ENCODE measurements around the gene ARHGAP42.

Gene ARHGAP42

DNA sequence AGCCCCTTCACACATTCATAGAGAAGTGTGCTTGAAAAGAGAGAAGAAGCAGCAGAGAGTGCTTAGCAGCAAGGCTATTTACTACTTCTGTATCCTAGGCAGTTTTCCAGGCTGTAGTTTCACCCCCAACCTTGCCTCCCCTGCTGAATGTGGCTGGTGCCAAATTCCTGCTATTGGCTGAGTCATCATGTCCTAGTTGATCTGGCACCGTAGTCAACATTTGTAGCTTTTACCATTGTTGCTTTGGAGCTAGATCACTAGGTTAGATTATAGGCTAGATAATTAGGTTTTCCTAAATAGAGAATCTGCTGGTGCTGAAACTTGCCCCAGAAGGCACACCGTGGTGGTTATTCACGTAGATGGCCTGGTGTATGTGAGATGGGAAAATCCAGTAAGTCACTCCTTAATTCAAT, 32.7 kb downstream of the ARHGAP42 start:
- no peak for ATAC-seq

DNA sequence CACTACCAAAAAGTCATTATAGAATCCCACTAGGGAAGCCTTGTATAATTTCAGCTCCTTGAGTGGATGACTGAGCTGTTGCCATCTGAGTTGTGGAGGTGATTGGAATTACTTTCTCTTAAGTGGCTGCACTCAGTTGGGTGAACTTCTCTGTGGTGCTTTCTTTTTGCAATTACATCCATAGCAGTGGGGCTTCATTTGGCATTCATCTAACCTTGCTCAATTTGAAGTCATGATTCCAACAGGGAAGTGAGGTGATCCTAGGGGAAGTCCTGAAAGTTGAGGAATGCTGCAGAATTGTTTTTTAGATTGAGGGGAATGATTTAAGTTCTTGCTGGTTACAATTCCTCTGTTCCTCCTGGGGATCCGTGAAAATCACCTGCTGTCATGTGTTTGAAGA, 39.6 kb downstream of the ARHGAP42 start:
- ATAC-seq, result no peak
- TF ChIP-seq CSDC2 (CRISPR knock-in tag; IDR thresholded peaks at IDR 0.05) (no peak), BACH2 (CRISPR knock-in tag; IDR thresholded peaks at IDR 0.05; ENCODE audit: borderline replicate concordance) (no peak), OSR1 (CRISPR knock-in tag; IDR thresholded peaks at IDR 0.05) (no peak)
- TF ChIP-seq, protein P1, sequence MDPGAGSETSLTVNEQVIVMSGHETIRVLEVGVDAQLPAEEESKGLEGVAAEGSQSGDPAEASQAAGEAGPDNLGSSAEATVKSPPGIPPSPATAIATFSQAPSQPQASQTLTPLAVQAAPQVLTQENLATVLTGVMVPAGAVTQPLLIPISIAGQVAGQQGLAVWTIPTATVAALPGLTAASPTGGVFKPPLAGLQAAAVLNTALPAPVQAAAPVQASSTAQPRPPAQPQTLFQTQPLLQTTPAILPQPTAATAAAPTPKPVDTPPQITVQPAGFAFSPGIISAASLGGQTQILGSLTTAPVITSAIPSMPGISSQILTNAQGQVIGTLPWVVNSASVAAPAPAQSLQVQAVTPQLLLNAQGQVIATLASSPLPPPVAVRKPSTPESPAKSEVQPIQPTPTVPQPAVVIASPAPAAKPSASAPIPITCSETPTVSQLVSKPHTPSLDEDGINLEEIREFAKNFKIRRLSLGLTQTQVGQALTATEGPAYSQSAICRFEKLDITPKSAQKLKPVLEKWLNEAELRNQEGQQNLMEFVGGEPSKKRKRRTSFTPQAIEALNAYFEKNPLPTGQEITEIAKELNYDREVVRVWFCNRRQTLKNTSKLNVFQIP (CRISPR knock-in tag; IDR thresholded peaks at IDR 0.05; ENCODE audit: borderline replicate concordance, low read depth), result no peak

More for the DNA sequence above, 32.7 kb downstream of the ARHGAP42 start:
- TF ChIP-seq BACH2 (CRISPR knock-in tag; IDR thresholded peaks at IDR 0.05; ENCODE audit: borderline replicate concordance), result no peak
- TF ChIP-seq CSDC2 (CRISPR knock-in tag; IDR thresholded peaks at IDR 0.05), result no peak
- TF ChIP-seq, protein P2, sequence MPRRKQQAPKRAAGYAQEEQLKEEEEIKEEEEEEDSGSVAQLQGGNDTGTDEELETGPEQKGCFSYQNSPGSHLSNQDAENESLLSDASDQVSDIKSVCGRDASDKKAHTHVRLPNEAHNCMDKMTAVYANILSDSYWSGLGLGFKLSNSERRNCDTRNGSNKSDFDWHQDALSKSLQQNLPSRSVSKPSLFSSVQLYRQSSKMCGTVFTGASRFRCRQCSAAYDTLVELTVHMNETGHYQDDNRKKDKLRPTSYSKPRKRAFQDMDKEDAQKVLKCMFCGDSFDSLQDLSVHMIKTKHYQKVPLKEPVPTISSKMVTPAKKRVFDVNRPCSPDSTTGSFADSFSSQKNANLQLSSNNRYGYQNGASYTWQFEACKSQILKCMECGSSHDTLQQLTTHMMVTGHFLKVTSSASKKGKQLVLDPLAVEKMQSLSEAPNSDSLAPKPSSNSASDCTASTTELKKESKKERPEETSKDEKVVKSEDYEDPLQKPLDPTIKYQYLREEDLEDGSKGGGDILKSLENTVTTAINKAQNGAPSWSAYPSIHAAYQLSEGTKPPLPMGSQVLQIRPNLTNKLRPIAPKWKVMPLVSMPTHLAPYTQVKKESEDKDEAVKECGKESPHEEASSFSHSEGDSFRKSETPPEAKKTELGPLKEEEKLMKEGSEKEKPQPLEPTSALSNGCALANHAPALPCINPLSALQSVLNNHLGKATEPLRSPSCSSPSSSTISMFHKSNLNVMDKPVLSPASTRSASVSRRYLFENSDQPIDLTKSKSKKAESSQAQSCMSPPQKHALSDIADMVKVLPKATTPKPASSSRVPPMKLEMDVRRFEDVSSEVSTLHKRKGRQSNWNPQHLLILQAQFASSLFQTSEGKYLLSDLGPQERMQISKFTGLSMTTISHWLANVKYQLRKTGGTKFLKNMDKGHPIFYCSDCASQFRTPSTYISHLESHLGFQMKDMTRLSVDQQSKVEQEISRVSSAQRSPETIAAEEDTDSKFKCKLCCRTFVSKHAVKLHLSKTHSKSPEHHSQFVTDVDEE (CRISPR knock-in tag; IDR thresholded peaks at IDR 0.05), result no peak
- no peak for TF ChIP-seq ESRRG (CRISPR knock-in tag; IDR thresholded peaks at IDR 0.05)
- TF ChIP-seq ZNF8 (CRISPR knock-in tag; IDR thresholded peaks at IDR 0.05), result no peak
- TF ChIP-seq RARB (CRISPR knock-in tag; IDR thresholded peaks at IDR 0.05), result no peak
- no peak for TF ChIP-seq OSR1 (CRISPR knock-in tag; IDR thresholded peaks at IDR 0.05)

DNA sequence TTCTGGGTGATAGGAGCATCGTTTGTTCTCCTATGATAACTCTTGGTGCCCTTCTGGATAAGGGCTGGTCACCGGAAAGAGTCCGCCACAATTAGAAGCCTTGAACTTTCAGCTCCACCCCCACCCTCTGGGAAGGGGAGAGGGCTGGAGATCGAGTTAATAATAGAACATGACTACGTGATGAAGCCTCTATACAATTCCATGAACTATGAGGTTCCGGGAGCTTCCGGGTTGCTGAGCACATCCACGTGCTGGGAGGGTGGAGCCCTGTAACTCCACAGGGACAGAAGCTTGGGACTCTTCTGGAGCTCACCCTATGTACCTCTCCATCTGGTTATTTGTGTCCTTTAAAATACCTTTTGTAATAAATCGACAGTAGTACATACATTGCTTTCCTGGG, 40.3 kb downstream of the ARHGAP42 start:
- ATAC-seq, result no peak
- TF ChIP-seq ESRRG (CRISPR knock-in tag; IDR thresholded peaks at IDR 0.05) (no peak), TCF4 (CRISPR knock-in tag; IDR thresholded peaks at IDR 0.05; ENCODE audit: borderline replicate concordance) (no peak), SNAI2 (CRISPR knock-in tag; IDR thresholded peaks at IDR 0.05) (no peak), GLIS3 (CRISPR knock-in tag; IDR thresholded peaks at IDR 0.05) (no peak), OSR1 (CRISPR knock-in tag; IDR thresholded peaks at IDR 0.05) (no peak), CSDC2 (CRISPR knock-in tag; IDR thresholded peaks at IDR 0.05) (no peak), ARNTL (CRISPR knock-in tag; IDR thresholded peaks at IDR 0.05; ENCODE audit: borderline replicate concordance, low read depth) (no peak), TOX (CRISPR knock-in tag; IDR thresholded peaks at IDR 0.05; ENCODE audit: borderline replicate concordance) (no peak), ZNF565 (CRISPR knock-in tag; conservative IDR thresholded peaks at IDR 0.05; ENCODE audit: low read depth) (no peak)
- TF ChIP-seq, protein P3, sequence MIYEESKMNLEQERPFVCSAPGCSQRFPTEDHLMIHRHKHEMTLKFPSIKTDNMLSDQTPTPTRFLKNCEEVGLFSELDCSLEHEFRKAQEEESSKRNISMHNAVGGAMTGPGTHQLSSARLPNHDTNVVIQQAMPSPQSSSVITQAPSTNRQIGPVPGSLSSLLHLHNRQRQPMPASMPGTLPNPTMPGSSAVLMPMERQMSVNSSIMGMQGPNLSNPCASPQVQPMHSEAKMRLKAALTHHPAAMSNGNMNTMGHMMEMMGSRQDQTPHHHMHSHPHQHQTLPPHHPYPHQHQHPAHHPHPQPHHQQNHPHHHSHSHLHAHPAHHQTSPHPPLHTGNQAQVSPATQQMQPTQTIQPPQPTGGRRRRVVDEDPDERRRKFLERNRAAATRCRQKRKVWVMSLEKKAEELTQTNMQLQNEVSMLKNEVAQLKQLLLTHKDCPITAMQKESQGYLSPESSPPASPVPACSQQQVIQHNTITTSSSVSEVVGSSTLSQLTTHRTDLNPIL (CRISPR knock-in tag; IDR thresholded peaks at IDR 0.05; ENCODE audit: low read depth), result no peak
- TF ChIP-seq, protein P1 (CRISPR knock-in tag; IDR thresholded peaks at IDR 0.05; ENCODE audit: borderline replicate concordance, low read depth), result no peak

DNA sequence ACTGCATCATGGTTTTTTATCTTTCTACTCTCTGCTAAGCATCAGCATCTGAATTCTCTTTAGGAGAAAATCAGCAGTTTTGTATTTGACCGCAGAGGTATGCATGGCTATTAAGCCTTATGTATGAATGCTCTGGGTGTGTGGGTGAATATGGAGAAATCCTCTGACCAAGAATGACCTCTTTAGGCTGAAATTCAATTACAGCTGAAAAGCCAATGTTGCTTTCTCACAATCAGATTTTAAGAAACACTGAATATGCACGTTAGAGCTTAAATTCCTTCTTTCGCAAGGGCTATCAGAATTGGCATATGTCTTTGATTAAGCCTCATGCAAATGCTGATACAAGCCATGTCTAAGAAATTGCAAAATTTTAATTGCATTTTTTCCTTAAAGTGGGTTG, 43.2 kb downstream of the ARHGAP42 start:
- no peak for ATAC-seq

More for the DNA sequence above, 43.2 kb downstream of the ARHGAP42 start:
- TF ChIP-seq ZNF70 (CRISPR knock-in tag; IDR thresholded peaks at IDR 0.05), result no peak
- TF ChIP-seq GLIS3 (CRISPR knock-in tag; IDR thresholded peaks at IDR 0.05), result no peak
- TF ChIP-seq, protein P1 (CRISPR knock-in tag; IDR thresholded peaks at IDR 0.05; ENCODE audit: borderline replicate concordance, low read depth), result no peak
- TF ChIP-seq, protein P2 (CRISPR knock-in tag; IDR thresholded peaks at IDR 0.05), result no peak
